SK-N-SH (cell line): ENCODE results near the gene LDLR. TPM values are rescaled to one million over a fixed set of nuclear protein-coding genes. Genes with fewer than 3 reads are reported as not detected.

ENCODE experiments used
- CTCF ChIA-PET: fragments of 300-600, 350-600 bp; formaldehyde crosslinking; extraction: SDS; loops from one replicate; lab custom pipeline; 2021; lab: Yijun Ruan, JAX
- POLR2A ChIA-PET: fragments of 350-600 bp; sonication (Branson Sonifier 250); formaldehyde crosslinking; extraction: SDS; loops from one replicate; lab custom pipeline; 2020; ENCODE audit warnings: antibody characterized with exemption, inconsistent platforms; lab: Yijun Ruan, JAX
- DNase-seq: peaks from one replicate; pipeline ENCODE4 v3.0.0; 2012
- H2AFZ ChIP-seq: fragments of 200-600 bp; sonication (generic); 2 replicates; pipeline ENCODE4 v1.8.1; 2016; ENCODE audit warnings: antibody characterized with exemption, mild to moderate bottlenecking, low read depth
- H3F3A ChIP-seq: fragments of 200-600 bp; sonication (generic); replicated peaks from 2 replicates; pipeline ENCODE3; 2016; ENCODE audit warnings: antibody characterized with exemption, mild to moderate bottlenecking; ENCODE audit not compliant: insufficient read depth
- H3K27ac ChIP-seq, 2 experiments: fragments of 200-500 bp in 1 of 2; fragments of 200-600 bp in 1 of 2; sonication (Bioruptor generic) in 1 of 2; sonication (generic), shearing (Covaris generic) in 1 of 2; 2 replicates each; pipeline versions ENCODE4 v1.5.1 to v1.6.1; 2014 to 2016; ENCODE audit warnings: low read depth in 2 of 2, inconsistent platforms in 1 of 2, low read length in 1 of 2, mild to moderate bottlenecking in 1 of 2, mixed read lengths in 1 of 2
- H3K27me3 ChIP-seq: fragments of 200-600 bp; sonication (generic), shearing (Covaris generic); 2 replicates; pipeline ENCODE4 v1.6.1; 2016; ENCODE audit warnings: mixed run types; ENCODE audit not compliant: insufficient read depth
- H3K36me3 ChIP-seq, 2 experiments: fragments of 200-500 bp in 1 of 2; fragments of 200-600 bp in 1 of 2; sonication (Bioruptor generic) in 1 of 2; sonication (generic) in 1 of 2; replicated peaks in 1 of 2; 2 replicates each; pipeline versions ENCODE3 to v1.5.1; 2014 to 2016; ENCODE audit warnings: low read length in 1 of 2, mild to moderate bottlenecking in 1 of 2; ENCODE audit not compliant: insufficient read depth in 2 of 2, control insufficient read depth in 1 of 2
- H3K4me1 ChIP-seq, 2 experiments: fragments of 200-500 bp in 1 of 2; fragments of 200-600 bp in 1 of 2; sonication (Bioruptor generic) in 1 of 2; sonication (generic), shearing (Covaris generic) in 1 of 2; 2 replicates each; pipeline versions ENCODE4 v1.5.1 to v1.6.1; 2014 to 2016; ENCODE audit warnings: low read depth in 1 of 2, low read length in 1 of 2, mixed run types in 1 of 2; ENCODE audit not compliant: insufficient read depth in 2 of 2, control insufficient read depth in 1 of 2
- H3K4me2 ChIP-seq: fragments of 200-600 bp; sonication (generic), shearing (Covaris generic); 2 replicates; pipeline ENCODE4 v1.6.1; 2017; ENCODE audit warnings: mixed run types
- H3K4me3 ChIP-seq, 2 experiments: fragments of 200-500 bp in 1 of 2; fragments of 200-600 bp in 1 of 2; sonication (Bioruptor generic) in 1 of 2; sonication (generic), shearing (Covaris generic) in 1 of 2; 2 replicates each; pipeline versions ENCODE4 v1.5.1 to v1.8.1; 2014 to 2016; ENCODE audit warnings: low read depth in 2 of 2, inconsistent platforms in 1 of 2, low read length in 1 of 2, mild to moderate bottlenecking in 1 of 2, mixed read lengths in 1 of 2, moderate library complexity in 1 of 2
- H3K79me2 ChIP-seq: fragments of 200-600 bp; sonication (generic); 2 replicates; pipeline ENCODE4 v1.8.1; 2017; ENCODE audit warnings: mild to moderate bottlenecking; ENCODE audit not compliant: insufficient read depth
- H3K9ac ChIP-seq: fragments of 200-600 bp; sonication (generic); 2 replicates; pipeline ENCODE4 v1.6.1; 2017; ENCODE audit warnings: mixed run types
- H3K9me2 ChIP-seq: fragments of 200-600 bp; sonication (generic); 2 replicates; pipeline ENCODE4 v1.6.1; 2017; ENCODE audit warnings: mixed run types
- H3K9me3 ChIP-seq: fragments of 200-600 bp; sonication (generic); 2 replicates; pipeline ENCODE4 v1.6.1; 2017; ENCODE audit warnings: mixed run types, mild to moderate bottlenecking, moderate library complexity
- H4K20me1 ChIP-seq: fragments of 200-600 bp; sonication (generic); 2 replicates; pipeline ENCODE4 v1.6.1; 2017; ENCODE audit warnings: mild to moderate bottlenecking, mixed run types; ENCODE audit not compliant: insufficient read depth
- CHD2 ChIP-seq: fragments of 150-350 bp; IDR thresholded peaks from 2 replicates; pipeline ENCODE4 v1.6.1; 2018; ENCODE audit warnings: low read length; ENCODE audit not compliant: partially characterized antibody
- ELF1 ChIP-seq: IDR thresholded peaks from 2 replicates; pipeline ENCODE4 v1.4.0; 2012
- EP300 ChIP-seq, 2 experiments: IDR thresholded peaks; 2 replicates each; pipeline versions ENCODE4 v1.4.0 to v1.6.1; 2012; ENCODE audit warnings: borderline replicate concordance in 1 of 2, low read depth in 1 of 2, low read length in 1 of 2
- FOXM1 ChIP-seq: IDR thresholded peaks from 2 replicates; pipeline ENCODE4 v1.4.0; 2012; ENCODE audit warnings: low read depth, mild to moderate bottlenecking
- GABPA ChIP-seq: IDR thresholded peaks from 2 replicates; pipeline ENCODE4 v1.4.0; 2012; ENCODE audit warnings: low read depth, mild to moderate bottlenecking
- GATA2 ChIP-seq: sonication (generic); formaldehyde crosslinking; IDR thresholded peaks from 2 replicates; pipeline ENCODE4 v1.5.0; 2020; ENCODE audit warnings: mild to moderate bottlenecking, missing genetic modification reagents
- IRF3 ChIP-seq: fragments of 150-350 bp; IDR thresholded peaks from 2 replicates; pipeline ENCODE4 v1.6.1; 2016; ENCODE audit warnings: mild to moderate bottlenecking, low read depth, low read length
- JUND ChIP-seq: IDR thresholded peaks from 2 replicates; pipeline ENCODE4 v1.4.0; 2012
- MEF2A ChIP-seq: IDR thresholded peaks from 2 replicates; pipeline ENCODE4 v1.4.0; 2012; ENCODE audit warnings: low read depth, borderline replicate concordance
- MXI1 ChIP-seq: IDR thresholded peaks from 2 replicates; pipeline ENCODE4 v1.6.1; 2012; ENCODE audit warnings: mild to moderate bottlenecking, low read depth, low read length, improper control_type of control experiment
- NFIC ChIP-seq: IDR thresholded peaks from 2 replicates; pipeline ENCODE4 v1.4.0; 2012; ENCODE audit warnings: borderline replicate concordance
- NRF1 ChIP-seq: IDR thresholded peaks from 2 replicates; pipeline ENCODE4 v1.6.1; 2012; ENCODE audit warnings: low read depth, mild to moderate bottlenecking, low read length
- POLR2AphosphoS5 ChIP-seq: IDR thresholded peaks from 2 replicates; pipeline ENCODE4 v1.6.1; 2012; ENCODE audit warnings: low read depth, low read length
- RCOR1 ChIP-seq: fragments of 150-350 bp; IDR thresholded peaks from 2 replicates; pipeline ENCODE4 v1.6.1; 2017; ENCODE audit warnings: antibody characterized with exemption, low read length
- RXRA ChIP-seq: IDR thresholded peaks from 2 replicates; pipeline ENCODE4 v1.4.0; 2012; ENCODE audit warnings: low read depth, mild to moderate bottlenecking, borderline replicate concordance
- SIN3A ChIP-seq: IDR thresholded peaks from 2 replicates; pipeline ENCODE4 v1.6.1; 2012; ENCODE audit warnings: low read depth, mild to moderate bottlenecking, low read length, moderate library complexity, borderline replicate concordance
- SMC3 ChIP-seq: IDR thresholded peaks from 2 replicates; pipeline ENCODE4 v1.6.1; 2012; ENCODE audit warnings: low read depth, low read length, improper control_type of control experiment
- TAF1 ChIP-seq: IDR thresholded peaks from 2 replicates; pipeline ENCODE4 v1.6.1; 2012; ENCODE audit warnings: low read depth, mild to moderate bottlenecking, low read length, moderate library complexity, borderline replicate concordance
- TCF12 ChIP-seq: IDR thresholded peaks from 2 replicates; pipeline ENCODE4 v1.4.0; 2012
- USF1 ChIP-seq: IDR thresholded peaks from 2 replicates; pipeline ENCODE4 v1.4.0; 2012; ENCODE audit warnings: low read depth, borderline replicate concordance
- USF2 ChIP-seq: fragments of 150-350 bp; IDR thresholded peaks from 2 replicates; pipeline ENCODE4 v1.6.1; 2017; ENCODE audit warnings: antibody characterized with exemption, low read length, low read depth, borderline replicate concordance
- ZBTB33 ChIP-seq: IDR thresholded peaks from 2 replicates; pipeline ENCODE4 v1.4.0; 2012; ENCODE audit warnings: low read depth, borderline replicate concordance
- WGBS: methylation state at CpG from one replicate; pipeline ENCODE4 v1.1.6; 2017; ENCODE audit warnings: low lambda C conversion rate; 5-methylcytosine and 5-hydroxymethylcytosine counted together
- polyA plus RNA-seq, 3 experiments: library from polyadenylated mRNA; depleted of rRNA; stranded (reverse); fragments of >200 nt; gene quantifications; 2 replicates each; pipeline ENCODE4 v1.2.3, GENCODE V29; 2012

The LDLR gene
- polyA plus RNA-seq, 1 of the 3 experiments (the other 2 are of a cell fraction) = 25.1 TPM

- Histone ChIP-seq H2AFZ (no peak overlapping the region), H3F3A (peaks cover 20% of the 10 kb centered on the region), H3K9me2 (no peaks in the 10 kb centered on the region), H3K27ac (no peak overlapping the region), H3K9ac (no peak overlapping the region), H3K4me1 (peaks cover 0 to 13% of the 10 kb centered on the region in 2 experiments; a peak in 2 of 4 replicates), H3K4me3 (no peak overlapping the region), H3K4me2 (no peak overlapping the region), H3K36me3 (peaks cover 9 to 36% of the 10 kb centered on the region in 2 experiments), H3K9me3 (no peaks in the 10 kb centered on the region), H3K27me3 (no peaks in the 10 kb centered on the region), H3K79me2 (no peaks in the 10 kb centered on the region; the same call in 1 of the 2 replicates), H4K20me1 (no peaks in the 10 kb centered on the region)
- TF ChIP-seq TCF12 = no peak
- no peak for TF ChIP-seq IRF3
- TF ChIP-seq RXRA = no peak
- TF ChIP-seq FOXM1 = no peak
- no peak for TF ChIP-seq CHD2
- TF ChIP-seq SIN3A = no peak
- no peak for TF ChIP-seq ELF1
- no peak for TF ChIP-seq USF1
- TF ChIP-seq NRF1 = no peak
- ChIA-PET POLR2A (no interaction called here), CTCF (interaction anchor here (0.6 to 2.0 kb wide), 3 partner anchors 22 to 39 kb away, joined by 3 to 4 read pairs (median 3); no protein-coding TSS in a partner anchor)
- WGBS = 88% methylated on average over 11 of the region's 11 CpGs
- DNase-seq = no peak
These were observed 75.0 kb downstream of the LDLR start for GRCh38 chr19:11164296-11164695.

GRCh38 chr19:11164879-11165406, 75.7 kb downstream of the LDLR start:
- Histone ChIP-seq H3K79me2 (no peaks in the 10 kb centered on the region; the same call in 1 of the 2 replicates), H3K9me2 (no peaks in the 10 kb centered on the region), H3K4me2 (no peak overlapping the region), H3K4me1 (peaks cover 0 to 16% of the 10 kb centered on the region in 2 experiments; a peak in 2 of 4 replicates), H3K9ac (no peak overlapping the region), H3K9me3 (no peaks in the 10 kb centered on the region), H2AFZ (no peak overlapping the region), H3F3A (peaks cover 26% of the 10 kb centered on the region), H3K27ac (no peak overlapping the region), H3K27me3 (no peaks in the 10 kb centered on the region), H3K36me3 (peaks cover 12 to 43% of the 10 kb centered on the region in 2 experiments), H4K20me1 (no peaks in the 10 kb centered on the region), H3K4me3 (no peak overlapping the region)
- WGBS = 87% methylated on average over 17 of the region's 17 CpGs
- ChIA-PET CTCF (interaction anchor here (0.9 to 2.0 kb wide), 2 partner anchors 23 to 40 kb away, joined by 3 to 4 read pairs; no protein-coding TSS in a partner anchor), POLR2A (no interaction called here)
- DNase-seq = no peak
- no peak for TF ChIP-seq RCOR1
- TF ChIP-seq RXRA = no peak
- no peak for TF ChIP-seq EP300 (IDR thresholded peaks at IDR 0.05; ENCODE audit: borderline replicate concordance in 1 of 2, low read depth in 1 of 2, low read length in 1 of 2)
- TF ChIP-seq POLR2AphosphoS5 = no peak
- TF ChIP-seq ELF1 = no peak
- no peak for TF ChIP-seq JUND
- no peak for TF ChIP-seq IRF3
- TF ChIP-seq ZBTB33 = no peak
- no peak for TF ChIP-seq TCF12
- no peak for TF ChIP-seq GABPA
- TF ChIP-seq SMC3 = no peak
- no peak for TF ChIP-seq MEF2A
- TF ChIP-seq NFIC = no peak
- TF ChIP-seq CHD2 = no peak
- TF ChIP-seq USF2 = no peak
- TF ChIP-seq TAF1 = no peak
- TF ChIP-seq MXI1 = no peak
- no peak for TF ChIP-seq GATA2
